Mononuclear cell (primary cell): ENCODE data around the gene CGREF1. TPM values are rescaled to one million over a fixed set of nuclear protein-coding genes. Genes with fewer than 3 reads are reported as not detected.

Source experiments
- total RNA-seq: library from RNA; depleted of rRNA; stranded (reverse); fragments of >200 nt; gene quantifications from one replicate; pipeline ENCODE4 v1.2.3, GENCODE V29; 2012

The CGREF1 gene
- total RNA-seq, 1 donor: 0.10 TPM

Other genes with a start within 250 kb of the CGREF1 start
- gene MAPRE3, start 148.5 kb downstream of the CGREF1 start, total RNA-seq: 0.42 TPM
- 10.7 TPM for gene TMEM214, start 86.2 kb downstream of the CGREF1 start, total RNA-seq
- gene AGBL5, start 67.5 kb downstream of the CGREF1 start, total RNA-seq: 8.9 TPM
- 222 TPM for gene OST4, start 47.5 kb downstream of the CGREF1 start, total RNA-seq
- gene EMILIN1, start 40.5 kb downstream of the CGREF1 start, total RNA-seq: 0.63 TPM
- gene KHK, start 32.4 kb downstream of the CGREF1 start, total RNA-seq: 0.52 TPM
- gene ABHD1, start 4.7 kb upstream of the CGREF1 start, total RNA-seq: 0.10 TPM
- 11.0 TPM for gene PREB, start 15.5 kb upstream of the CGREF1 start, total RNA-seq
- not detected for gene PRR30, start 20.3 kb upstream of the CGREF1 start, total RNA-seq
- not detected for gene TCF23, start 29.9 kb upstream of the CGREF1 start, total RNA-seq
- gene ATRAID, start 92.9 kb upstream of the CGREF1 start, total RNA-seq: 96.4 TPM
- gene SLC5A6, start 93.1 kb upstream of the CGREF1 start, total RNA-seq: 48.4 TPM
- 5.7 TPM for gene CAD, start 98.2 kb upstream of the CGREF1 start, total RNA-seq
- not detected for gene SLC30A3, start 143.9 kb upstream of the CGREF1 start, total RNA-seq
- gene DNAJC5G, start 156.3 kb upstream of the CGREF1 start, total RNA-seq: not detected
- not detected for gene TRIM54, start 163.3 kb upstream of the CGREF1 start, total RNA-seq
- not detected for gene UCN, start 189.3 kb upstream of the CGREF1 start, total RNA-seq
- 30.5 TPM for gene MPV17, start 204.0 kb upstream of the CGREF1 start, total RNA-seq
- 45.0 TPM for gene GTF3C2, start 237.6 kb upstream of the CGREF1 start, total RNA-seq